HG02642 (cell line): ENCODE results near the gene CYP1A1.
A peak's percentile ranks its signal among the peaks of the same experiment; 100 is the strongest.

ENCODE experiments used
- ATAC-seq: cut with Tn5 transposase; IDR thresholded peaks from one replicate; pipeline ENCODE4 v1.9.1; 2021; ENCODE audit warnings: mild to moderate bottlenecking; ENCODE audit not compliant: unreplicated experiment, poor library complexity

Gene CYP1A1

DNA sequence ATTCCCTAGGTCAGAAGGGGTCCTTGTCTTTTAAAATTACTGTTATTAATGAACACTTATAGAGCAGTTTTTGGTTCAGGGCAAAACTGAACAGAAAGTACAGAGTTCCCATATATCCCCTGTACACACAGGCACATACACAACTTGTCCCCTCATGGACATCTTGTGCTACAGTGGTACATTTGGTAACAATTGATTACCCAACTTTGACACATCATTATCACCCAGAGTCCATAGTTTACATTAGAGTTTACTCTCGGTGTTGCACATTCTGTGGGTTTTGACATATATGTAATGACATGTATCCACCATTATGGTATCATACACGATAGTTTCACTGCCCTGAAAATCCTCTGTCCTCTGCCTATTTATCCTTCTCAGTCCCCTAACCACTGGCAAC is 28.5 kb downstream of the CYP1A1 start:
- no peak for ATAC-seq

DNA sequence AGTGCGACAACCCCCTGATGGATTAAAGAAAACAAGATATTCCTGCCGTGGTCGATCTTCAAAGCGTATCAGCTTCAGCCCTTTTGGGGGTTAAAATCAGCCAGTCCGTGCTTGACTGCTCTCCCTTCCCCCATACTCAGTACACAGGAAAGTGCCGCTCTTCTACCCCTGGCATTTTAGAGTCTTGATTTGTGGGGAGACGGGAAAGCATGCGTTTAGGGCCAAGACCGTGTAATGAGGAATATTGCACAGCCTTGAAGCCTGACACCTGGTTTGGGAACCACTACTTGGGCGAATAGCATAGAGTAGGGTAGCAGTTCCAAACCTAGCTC is 29.0 kb downstream of the CYP1A1 start:
- no peak for ATAC-seq

DNA sequence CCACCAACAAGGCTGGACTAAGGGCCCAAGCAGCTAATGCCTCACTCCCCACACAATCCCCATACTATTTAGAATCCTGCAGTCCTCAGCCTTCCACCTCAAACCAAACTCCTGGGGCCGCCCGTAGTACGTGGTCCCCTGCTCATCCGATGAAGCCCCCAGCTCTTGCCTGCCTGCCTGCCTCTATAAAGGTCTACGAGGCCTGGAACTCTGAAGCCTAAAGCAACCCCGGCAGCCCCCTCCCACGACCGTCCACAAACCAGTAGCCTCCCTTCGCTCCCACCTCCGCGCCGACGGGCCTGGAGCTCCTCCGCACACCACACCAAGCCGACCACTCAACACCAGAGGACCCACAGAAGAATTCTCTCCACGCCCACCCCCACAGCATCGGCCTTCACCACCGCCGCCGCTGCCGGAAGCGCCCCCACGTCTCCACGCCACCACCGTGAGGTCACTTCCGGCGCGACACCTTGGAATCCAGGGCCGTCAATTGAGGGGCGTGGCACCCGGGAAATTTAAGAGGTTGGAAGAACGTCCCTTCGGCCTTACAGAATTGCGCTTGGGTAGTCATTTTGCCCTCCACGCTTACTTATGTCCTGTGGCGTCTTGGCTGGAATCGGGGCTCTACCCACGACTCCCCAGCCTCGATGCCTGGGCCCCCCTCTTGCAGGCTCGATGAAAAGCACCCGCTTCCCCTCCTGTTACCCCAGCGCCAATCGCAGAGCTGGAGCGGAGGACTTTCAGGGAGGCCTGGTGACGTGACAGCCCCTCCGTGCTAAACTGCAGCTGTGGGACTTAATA is 29.5 kb downstream of the CYP1A1 start, which contains the start of gene EDC3:
Gene EDC3 (minus strand): TSS at position 428 of the 801 bp plus-strand sequence. CDS start 20,900 bp downstream, outside the sequence.
- ATAC-seq, result peak; percentile 94

DNA sequence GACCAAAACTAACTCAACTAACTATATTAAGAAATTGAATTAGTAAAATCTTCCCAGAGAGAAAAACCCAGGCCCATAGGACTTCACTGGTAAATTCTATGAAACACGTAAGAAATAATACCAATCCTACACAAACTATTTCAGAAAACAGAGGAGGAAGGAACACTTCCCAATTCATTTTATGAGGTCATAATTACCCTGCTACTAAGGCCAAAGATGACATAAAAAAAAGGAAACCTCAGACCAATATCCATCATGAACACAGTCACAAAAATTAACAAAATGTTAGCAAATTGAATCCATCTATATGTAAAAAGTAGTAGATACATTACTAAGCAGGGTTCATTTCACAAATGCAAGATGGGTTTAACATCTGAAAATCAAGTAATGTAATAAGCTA is 33.0 kb downstream of the CYP1A1 start:
- ATAC-seq, result no peak

DNA sequence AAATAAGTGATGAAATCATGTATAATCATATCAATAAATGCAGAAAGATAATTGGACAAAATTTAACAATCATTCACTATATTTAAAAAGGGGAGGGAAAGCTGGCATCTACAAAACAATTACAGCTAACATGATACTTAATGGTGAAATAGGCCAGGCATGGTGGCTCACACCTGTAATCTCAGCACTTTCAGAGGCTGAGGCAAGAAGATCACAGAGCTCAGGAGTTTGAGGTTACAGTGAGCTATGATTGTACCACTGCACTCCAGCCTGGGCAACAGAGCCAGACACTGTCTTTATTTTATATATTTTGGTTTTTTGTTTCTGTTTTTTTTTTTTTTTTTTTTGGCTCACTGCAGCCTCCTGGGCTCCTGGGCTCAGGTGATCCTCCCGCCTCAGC is 41.6 kb downstream of the CYP1A1 start:
- no peak for ATAC-seq

DNA sequence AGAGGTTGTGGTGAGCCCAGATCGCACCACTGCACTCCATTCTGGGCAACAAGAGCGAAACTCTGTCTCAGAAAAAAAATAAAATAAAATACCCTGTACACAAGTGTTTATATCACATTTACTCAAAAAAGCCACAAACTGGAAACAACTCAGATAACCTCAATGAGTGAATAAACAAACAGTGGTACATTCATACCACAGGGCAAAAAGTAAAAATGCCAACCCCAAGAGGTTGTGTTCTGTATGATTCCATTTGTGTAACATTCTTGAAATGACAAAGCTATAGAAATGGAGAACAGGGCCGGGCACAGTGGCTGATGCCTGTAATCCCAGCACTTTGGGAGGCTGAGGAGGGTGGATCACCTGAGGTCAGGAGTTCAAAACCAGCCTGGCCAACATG is 42.4 kb downstream of the CYP1A1 start:
- ATAC-seq, result no peak

DNA sequence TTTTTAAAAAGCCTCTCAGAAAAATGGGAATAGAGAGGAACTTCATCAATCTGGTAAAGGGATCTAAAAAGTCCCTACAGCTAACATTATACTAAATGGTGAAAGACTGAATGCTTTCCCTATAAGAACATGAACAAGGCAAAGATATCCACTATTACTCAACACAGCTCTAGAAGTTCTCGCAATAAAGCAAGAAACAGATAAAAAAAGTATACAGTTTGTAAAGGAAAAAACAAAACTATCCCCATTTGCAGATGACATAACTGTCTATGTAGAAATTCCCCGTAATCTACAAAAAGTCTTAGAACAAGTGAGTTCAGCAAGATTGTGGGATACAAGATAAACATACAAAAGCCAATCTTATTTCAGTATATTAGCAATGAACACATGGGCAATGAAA is 44.9 kb downstream of the CYP1A1 start:
- ATAC-seq, result no peak

DNA sequence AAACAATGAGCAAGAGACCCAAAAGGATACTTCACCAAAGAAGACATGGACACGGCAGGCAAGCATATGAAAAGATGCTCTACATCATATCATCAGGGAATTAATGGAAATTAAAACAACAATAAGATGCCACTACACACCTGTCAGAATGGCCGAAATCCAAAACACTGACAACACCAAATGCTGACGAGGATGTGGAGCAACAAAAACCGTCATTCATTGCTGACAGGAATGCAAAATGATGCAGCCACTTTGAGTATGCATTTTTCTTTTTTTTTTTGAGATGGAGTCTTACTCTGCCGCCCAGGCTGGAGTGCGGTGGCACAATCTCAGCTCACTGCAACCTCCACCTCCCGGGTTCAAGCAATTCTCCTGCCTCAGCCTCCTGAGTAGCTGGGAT is 48.5 kb downstream of the CYP1A1 start:
- ATAC-seq, result no peak

DNA sequence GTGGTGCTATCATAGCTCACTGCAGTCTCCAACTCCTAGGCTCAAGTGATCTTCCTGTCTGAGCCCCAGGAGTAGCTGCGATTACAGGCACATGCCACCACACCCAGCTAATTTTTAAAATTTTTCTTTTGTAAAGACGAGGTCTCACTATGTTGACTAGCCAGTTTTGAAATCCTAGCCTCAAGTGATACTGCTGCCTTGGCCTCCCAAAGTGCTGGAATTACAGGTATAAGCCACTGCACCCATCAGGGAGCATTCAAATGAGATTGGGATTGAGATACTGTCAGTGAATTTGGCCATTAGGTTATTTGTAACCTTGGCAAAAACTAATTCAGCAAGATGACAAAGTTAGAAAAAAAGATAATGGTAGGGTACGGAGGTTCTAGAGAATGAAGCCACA is 51.2 kb downstream of the CYP1A1 start:
- no peak for ATAC-seq

DNA sequence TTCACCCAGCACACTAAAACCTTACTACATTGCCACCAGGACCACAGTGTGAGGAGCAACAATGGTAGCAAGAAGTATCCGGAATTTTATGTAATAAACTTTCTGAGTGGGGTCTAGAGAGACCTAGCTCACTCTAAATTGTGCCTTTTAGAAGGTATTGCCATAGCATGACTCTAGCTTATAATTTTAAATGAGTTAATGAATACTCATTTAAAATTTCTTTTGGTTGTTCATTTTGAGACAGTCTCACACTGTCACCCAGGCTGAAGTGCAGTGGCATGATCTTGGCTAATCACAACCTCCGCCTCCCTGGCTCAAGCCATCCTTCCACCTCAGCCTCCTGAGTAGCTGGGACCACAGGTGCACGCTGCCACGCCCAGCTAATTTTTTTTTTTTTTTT is 55.7 kb downstream of the CYP1A1 start:
- no peak for ATAC-seq
